Stimulated activated CD8-positive, alpha-beta memory T cell treated with anti-CD3 and anti-CD28 coated beads, Interleukin-2, amount 100 ng/mL, for 1 hour (primary cell): Measurements from ENCODE around the gene RGMA.

Experiments used
- DNase-seq, 2 donors: peaks; one replicate each; pipeline ENCODE4 v3.0.0-alpha.2; 2020; ENCODE audit warnings: low read depth in 2 of 2

The RGMA gene

DNA sequence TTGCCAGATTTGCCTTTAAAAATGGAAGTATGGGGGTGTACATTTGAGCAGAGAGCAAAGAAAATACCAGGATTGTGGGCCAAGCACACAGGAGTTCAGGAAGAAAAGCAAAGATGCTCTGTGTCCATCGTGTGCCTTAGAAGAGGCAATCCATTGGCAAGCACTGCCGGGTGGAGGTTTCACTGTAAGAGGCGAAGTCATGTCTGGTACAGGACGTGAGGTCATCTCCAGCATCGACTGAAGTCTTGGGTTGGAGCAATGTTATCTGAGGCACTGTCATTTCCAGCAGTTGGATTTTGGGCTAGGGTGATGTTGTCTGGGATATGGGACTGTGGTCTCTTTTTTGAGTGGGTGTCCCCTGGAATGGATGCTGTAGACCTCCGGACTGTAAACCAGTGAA lies 4.8 kb upstream of the RGMA start:
- DNase-seq, result no peak

DNA sequence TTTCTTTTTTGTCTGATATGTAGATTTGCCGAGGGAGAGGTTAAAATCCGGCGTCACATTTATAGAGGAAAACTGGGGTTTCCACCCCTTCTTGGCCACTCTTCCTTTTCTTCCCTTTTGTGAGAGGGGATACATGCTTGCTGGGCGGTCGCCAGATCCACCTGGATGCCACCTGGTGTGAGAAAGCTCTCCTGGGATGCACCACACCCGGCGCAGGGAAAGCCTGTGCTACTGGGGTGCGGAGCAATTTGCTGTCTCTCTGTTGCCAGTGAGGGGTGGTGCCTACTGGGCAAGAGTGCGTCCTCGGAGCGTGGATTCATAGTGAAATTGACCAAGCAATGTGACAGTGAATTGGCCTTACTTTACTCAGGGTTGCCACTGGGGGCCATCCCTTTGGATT lies 2.5 kb upstream of the RGMA start:
- no peak for DNase-seq

DNA sequence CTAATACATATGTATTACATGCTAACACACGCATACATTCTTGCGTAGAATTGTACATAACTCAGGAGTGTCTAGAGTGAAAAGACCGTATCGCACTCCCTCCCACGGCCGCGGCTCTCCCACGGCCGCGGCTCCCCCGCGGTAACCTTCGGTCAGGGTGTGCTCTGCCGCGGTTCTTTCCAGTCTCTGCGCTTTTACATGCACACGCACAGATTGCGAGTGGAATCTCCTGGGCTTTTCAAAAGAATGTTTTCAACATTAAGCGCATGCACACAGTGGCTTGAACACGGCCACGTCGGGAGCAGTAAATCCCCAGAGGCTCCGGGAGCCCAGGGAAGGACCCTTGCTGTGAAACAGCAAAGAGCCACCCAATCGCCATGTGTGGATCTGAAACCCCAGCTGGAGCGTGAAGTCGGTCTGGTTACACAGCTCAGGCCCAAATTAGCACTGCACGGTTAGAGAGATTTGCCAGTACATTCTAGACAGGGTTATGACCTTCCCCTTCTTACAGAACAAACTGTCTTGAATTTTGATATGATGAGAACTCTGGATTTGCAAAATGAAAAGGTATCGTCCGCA lies 805 bp upstream of the RGMA start:
- DNase-seq, result no peak

DNA sequence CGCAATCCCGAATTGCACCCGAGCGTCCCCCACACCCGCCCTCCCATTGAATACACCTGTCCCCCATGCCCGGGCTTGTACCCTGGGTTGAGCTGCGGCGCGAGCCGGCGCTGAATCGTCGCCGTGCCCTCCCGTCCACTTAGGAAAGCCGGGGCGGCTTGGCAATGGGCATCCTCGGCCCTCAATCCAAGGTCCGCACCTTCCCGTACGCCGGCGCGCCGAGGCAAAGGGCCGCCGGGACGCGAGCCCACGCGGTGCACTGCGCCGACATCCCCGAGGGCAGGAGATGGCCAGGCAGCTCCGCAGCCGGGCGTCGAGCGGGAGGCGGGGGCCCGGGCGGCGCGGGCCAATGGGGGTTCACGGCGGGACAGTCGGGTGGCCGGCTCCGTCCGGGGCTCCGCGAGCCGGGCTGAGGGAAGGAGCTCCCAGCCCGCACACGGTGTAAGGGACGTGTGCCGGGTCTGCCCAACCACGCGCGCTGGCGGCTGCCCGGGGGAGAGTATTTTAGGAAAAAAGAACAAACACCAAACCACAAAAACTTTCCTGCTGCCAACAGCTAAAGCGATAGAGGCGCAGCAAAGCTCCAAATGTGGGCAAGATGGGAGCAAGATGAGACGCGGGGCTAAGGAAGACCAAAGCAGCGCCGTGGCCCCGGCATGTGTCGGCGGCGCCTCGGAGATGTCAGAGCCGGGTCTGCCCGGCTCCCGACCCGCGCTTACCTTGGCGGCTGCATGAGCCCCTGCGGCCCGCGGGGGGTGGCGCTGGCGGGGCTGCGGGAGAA lies 621 bp downstream of the RGMA start:
- DNase-seq, result no peak

DNA sequence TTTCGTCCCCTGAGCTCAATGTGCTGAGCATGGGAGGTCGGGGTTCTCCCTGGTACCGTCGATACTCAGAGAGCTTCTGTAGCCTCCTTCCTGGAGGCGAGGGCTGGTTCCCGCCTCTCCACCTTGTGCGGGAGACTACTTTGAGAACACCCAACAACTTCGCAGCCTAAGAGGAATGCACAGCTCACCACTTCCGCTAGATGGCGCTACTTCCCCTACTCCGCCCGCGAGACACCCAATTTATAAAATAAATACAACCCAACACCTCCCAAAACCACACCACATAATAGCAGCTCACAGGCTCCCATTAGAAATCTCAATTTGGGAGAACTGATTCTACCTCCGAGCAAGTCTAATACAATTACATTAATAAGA lies 1.2 kb downstream of the RGMA start:
- DNase-seq, result peak; percentile 38 to 57

DNA sequence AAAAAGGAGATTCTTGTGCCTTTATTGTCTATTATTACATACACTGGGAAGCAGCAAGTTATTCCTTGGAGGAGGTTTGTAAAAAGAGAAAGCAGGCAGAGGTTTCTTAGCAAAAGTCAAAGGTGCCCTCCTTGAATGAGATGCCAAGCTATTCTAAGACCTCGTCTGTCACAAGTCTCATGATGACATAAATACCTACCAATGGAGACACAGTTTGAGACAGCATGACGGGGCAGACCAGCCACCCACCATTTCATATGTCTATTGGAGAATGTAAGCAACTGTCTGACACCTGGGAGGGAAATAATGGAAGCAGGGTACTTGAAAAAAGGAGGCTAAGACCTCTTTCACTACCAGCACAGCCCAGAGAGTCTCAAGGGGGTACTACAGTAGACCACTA lies 2.2 kb downstream of the RGMA start:
- no peak for DNase-seq

DNA sequence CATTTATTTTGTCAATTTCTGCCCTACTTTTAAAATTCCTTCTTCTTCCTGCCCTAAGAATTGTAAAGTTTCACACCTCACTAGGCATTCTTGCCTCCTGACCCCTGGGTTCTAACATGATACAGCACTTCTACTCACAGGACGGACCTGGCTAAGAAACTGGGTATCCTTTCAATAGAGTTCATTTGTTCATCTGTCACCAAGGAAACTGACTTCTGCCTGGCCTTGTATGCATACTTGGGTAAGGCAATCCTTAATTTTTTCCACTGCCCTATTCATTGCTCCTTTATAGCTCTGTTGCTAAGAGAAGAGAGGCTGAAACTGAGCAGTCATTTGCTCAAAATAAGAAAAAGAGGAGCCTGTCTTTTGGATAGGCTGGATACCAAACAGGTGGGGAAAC lies 3.3 kb downstream of the RGMA start:
- no peak for DNase-seq

DNA sequence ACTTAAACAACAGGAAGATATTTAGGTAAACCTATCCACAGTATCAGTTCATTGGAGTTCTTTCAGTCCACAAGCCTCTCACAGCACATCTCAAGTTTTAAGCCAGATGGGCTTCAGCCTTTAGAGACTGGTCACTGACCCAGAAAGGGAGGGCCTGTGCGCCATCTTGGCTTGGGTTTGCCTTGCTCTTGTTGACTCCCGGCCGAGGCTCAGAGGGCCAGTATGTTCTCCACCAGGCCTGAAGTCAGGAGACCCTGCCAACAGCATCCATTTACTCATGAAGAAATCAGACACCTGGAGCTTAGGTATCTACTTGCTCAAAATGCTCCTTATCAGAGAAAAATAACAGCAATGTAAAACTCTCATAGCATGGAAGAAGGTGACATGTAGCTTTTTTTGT lies 6.2 kb downstream of the RGMA start:
- no peak for DNase-seq

DNA sequence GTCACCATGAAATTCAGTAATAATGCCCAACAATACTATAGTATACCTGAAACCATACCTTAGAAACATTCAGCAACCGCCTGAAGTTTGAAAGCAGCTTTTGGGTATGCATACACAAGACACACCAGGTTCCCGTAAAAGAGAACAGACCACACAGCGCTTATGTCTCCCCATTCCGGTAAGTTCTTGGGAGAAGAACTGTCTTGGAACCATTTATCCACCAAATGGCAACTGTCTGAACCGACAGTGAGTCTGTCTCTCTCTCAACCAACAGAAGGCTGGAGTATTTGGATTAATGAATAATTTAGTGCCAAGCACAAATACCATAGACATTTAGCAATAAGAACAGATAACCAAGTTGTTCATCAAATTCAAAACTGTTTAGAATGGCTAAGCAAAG lies 7.6 kb downstream of the RGMA start:
- no peak for DNase-seq

DNA sequence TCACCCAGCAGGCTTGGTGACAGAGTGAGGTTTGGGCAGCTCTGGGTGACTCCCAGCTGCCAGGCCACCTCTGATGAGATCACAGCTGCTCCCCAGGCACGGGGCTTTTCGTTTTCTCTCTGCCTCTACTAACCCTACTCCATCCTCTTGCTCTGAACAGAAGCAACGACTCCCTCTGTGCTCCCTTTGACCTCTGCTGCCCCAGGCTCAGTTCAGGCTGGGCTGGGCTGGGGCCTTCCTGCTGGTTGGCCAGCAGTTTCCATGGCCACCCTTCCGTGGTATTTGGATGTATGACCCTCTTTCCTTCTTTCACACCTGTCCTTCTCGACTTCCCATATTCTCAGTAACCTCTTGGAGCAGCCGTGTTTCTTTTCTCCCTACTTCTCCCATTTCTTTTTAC lies 8.6 kb downstream of the RGMA start:
- no peak for DNase-seq

DNA sequence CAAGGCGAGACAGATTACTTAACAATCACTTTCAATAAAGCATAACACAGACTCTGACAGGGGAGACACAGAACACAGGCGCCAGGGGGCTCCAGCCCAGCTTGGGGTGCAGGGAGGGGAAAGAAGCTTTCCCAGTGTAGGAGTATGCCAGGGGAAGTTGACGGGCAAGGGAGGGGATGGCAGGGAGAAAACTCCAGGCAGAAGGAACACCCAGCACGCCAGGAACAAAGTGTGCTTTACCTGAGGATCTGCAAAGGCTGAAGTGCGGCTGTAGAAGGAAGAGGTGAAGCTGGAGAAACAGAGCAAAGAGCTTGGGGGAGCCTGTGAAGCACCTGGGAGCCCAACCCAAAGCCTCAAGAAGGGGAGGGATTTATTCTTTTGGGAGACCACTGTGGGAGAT lies 12.1 kb downstream of the RGMA start:
- DNase-seq, result no peak

DNA sequence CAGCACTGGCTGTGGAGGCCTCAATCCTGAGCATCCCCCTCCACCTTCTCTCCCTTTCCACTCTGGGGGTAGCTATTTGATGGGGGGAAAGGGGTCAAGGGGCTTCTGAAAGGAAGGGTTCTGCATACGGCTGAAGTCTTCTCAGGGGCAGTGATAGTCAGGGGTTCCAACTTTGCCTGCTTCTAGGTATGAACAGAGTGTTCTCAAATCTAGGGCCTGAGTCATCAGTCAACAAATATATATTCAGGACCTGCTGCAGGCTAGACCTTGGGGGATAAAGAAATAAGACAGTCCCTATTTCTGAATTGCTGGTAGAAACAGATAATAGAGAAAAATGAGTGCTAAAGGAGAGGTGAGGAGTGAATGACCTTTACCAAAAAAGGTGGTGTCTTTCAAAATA lies 12.8 kb downstream of the RGMA start:
- no peak for DNase-seq

DNA sequence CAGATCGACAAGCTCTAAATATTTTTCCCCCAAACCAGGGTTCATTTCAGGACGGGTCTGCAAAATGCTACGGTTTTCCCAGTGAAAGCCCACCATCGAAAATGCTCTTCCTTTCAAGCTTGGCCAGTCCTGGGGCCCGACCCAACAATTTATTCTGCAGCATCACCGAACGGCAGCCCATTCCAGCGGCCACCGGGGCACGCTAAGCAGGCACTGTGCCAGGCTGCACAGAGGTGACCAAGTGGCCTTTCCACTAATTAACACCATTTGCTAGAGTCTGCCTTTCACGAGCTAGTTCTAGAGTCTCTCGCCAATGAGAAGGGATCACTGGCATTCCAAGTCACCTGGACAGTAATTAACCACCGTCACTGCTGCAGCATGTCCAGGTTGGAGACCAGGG lies 14.4 kb downstream of the RGMA start:
- no peak for DNase-seq

DNA sequence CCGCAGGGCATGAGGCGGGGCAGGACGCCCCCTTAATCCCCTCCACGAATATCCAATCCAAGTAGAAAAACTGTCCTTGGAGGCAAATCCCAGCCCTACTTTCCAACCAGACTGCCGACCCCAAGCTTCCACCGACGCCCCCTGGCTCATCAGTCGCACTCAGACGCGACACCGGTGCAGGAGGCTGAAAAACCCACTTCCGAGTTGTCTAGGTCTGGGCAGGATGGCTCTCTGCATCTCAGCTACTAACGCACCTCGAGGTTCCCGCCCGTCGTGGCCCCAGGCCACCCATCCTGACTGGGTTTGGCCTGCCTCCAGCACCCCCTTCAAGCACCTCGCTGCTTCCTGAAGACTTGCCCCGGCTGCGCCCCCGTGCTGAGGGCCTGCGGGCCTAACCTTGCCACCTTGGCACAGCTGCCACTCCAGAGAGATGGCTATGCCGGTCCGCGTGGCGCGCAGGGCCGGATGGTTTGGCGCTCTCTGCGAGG lies 15.5 kb downstream of the RGMA start:
- DNase-seq, result no peak

DNA sequence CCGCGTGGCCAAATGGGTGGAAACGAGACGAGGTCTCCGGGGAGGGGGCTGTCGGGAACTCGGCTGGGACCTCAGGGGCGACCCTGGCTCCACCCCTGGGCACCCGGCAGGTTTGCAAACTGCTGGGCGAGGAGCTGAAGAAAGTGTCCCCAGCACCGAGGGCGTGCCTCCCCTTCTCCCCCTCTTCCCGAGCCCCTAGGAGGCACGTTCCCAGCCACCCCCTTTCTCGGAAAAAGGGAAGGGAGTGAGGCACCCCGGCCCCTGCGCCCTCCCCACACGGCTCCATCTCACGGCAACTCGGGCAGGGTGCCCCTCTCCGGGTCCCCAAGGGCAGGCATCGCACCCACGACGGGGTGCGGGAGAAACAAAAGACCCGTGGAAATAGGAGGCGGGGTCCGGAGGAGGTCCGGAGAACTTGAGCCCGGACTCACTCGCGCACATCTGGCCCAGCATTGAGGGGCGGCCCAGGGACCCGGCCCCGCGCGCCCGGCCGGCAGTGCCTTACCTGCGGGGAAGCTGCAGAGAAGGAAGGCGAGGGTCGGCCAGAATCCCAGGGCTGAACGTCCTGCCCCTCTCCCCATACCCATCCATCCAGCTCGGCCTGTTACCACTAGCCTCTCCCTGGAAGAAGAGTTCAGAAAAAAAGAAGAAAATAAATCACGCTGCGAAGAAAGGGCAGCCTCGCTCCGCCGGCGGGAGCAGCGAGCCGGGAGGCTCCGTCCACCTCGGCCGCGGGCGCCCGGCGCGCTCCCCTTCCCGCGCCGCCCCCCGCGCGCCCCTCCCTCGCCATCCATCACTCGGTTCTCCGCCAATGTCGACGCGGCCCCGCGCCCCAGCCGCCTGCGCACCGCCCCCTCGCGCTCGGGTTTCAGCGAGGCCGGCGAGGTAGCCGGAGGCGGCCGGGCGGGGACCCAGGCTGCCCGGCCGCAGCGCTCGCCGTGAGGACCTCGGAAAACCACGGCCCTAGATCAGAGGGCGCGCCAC lies 16.3 kb downstream of the RGMA start:
- no peak for DNase-seq

DNA sequence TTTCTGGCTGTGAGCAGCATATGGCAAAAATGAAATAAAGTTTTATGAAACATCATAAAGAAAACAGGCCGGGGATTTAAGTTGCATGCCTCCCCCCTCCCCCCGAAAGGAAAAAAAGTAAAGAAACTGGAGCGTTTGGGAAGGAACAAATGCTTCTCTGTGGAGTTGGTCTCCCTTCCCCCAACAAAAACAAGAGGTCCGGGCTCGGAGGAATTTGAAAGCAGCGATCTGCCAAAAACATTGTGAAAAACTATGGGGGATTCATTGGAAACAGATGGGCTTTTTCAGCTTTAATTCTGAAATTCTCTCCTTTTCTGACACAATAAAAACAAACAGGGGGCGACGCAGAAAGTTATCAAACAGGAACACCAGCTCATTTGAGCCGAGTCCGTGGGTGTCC lies 17.0 kb downstream of the RGMA start:
- no peak for DNase-seq

DNA sequence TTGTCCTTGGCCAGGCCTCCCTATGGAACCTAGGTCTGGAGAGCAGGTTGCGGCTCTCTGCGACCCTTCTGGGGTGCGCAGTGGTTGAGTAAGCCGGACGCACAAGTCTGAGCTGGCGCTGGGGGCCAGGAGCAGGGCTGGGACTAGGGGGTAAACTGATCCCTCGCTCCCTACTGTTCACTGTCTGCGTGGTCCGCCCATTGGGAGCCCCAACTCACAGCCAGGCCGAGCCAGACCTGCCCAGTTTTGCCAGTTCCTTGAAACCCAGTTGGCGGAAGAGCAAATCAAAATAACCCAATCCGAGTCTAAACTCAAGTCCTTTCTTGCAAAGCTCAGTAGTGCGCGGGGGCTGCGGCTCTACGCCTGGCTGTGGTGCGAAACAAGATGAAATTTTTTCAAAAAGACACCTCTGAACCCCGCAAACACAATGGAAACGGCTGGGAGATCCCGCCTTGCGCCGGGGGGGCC lies 17.5 kb downstream of the RGMA start:
- no peak for DNase-seq

DNA sequence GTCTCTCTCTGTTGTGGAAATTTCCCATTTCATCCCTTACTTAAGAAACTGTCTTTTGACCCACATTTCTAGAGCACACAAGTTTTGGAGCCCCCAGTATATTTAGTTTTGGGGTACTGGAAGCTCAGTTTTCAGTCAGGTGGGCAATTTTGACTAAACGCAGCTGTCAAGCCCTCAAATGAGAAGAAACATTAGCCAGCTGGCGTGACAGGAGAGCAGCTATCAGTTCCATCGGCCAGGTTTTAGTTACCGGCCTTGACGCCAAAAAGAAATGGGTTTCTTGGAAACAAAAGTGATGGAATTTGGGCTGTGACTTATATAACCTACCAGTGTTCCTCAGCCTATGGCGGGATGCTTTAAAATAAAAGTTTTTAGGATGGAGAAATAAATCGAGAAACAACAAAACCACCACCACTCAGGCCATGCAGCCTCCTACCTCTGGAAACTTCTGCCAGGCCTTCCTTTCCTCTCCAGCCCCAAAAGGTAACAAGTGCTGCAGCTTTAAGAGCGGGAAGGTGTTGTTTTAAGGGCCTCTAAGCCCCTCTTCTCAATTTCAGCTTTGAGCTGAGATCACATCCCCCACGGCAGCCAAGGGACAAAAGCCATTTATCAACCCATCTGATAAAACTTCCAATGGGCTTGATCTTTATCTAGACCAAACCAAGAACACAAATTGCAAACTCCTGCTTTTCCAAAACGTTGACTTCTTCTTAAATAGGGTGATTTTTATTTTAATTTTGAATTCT lies 18.3 kb downstream of the RGMA start:
- no peak for DNase-seq

DNA sequence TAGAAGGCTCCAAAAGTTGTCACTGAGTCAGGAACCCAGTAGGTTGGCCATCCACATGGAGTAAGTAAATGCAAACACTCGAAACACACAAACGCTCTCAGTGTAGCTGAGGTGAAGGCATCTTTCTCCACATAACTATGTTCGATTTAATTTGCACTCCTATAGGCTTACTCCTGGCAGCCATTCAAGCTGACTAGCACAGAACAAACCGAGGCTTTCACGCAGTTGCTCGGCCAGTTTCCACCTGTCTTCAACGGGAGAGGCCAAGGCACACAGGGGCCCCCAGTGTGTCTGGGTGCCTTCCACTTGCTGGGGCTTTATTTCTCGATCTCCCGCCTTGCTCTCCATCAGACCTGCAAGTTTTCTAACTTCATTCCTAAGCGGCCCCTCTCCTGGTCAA lies 18.9 kb downstream of the RGMA start:
- DNase-seq, result no peak

DNA sequence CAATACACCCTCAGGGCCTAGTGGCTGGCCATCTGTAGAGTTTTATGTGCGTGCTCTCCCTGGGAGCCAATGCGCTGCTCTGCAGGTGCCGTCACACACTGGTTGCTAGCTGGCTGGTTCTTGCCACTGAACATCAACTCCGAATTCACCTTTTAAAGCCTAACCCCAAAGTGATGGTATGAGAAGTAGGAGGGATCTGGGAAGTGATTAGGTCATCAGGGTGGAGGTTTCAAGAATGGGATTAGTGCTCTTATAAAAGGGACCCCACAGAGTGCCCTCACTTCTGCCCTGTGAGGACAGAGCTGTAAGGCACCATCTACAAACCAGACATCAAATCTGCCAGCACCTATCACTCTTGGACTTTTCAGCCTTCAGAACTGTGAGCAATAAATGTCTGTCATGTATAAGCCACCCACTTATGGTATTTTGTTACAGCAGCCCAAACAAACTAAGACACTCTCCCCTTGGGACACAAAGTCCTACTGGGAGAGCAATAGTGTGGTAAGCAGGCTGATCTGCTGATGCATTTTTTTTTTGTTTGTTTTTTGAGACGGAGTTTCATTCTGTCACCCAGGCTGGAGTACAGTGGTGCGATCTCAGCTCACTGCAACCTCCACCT lies 20.3 kb downstream of the RGMA start:
- no peak for DNase-seq

DNA sequence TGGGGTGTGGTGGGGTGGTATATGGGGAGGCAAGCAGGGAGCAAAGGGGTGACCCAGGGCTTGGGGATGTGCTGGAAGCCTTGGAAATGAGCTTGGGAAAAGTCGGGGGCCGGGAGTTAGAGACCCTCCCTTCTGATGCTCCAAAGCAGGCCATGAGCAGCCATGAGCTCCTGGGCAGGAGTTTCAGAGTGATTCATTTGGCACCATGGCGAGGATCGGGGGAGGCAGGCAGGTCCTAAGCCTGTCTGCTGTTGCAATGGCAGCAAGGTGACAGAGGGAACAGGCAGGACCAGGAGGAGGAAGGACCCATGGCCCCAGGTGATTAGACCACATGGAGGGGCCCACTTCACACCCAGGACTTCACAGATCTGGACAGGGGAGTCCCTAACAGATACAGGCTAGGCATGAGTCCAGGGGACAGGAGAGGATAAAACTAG lies 21.3 kb downstream of the RGMA start:
- DNase-seq, result no peak
